Muscle of leg (tissue), 11 donors: ENCODE results near the gene ALG12. TPM values are rescaled to one million over a fixed set of nuclear protein-coding genes. Genes with fewer than 3 reads are reported as not detected.

Source experiments
- DNase-seq: peaks from one replicate; pipeline ENCODE4 v3.0.0; 2013
- H3K27ac ChIP-seq: one replicate; pipeline ENCODE4 v1.5.1; 2013; ENCODE audit warnings: mild to moderate bottlenecking, low read length, control low read depth
- H3K27me3 ChIP-seq: one replicate; pipeline ENCODE4 v1.6.1; 2013; ENCODE audit warnings: low read length; ENCODE audit not compliant: control insufficient read depth, insufficient read depth
- H3K36me3 ChIP-seq: one replicate; pipeline ENCODE4 v1.6.1; 2013; ENCODE audit warnings: low read length; ENCODE audit not compliant: control insufficient read depth, insufficient read depth
- H3K4me1 ChIP-seq: one replicate; pipeline ENCODE4 v1.6.1; 2013; ENCODE audit warnings: low read length; ENCODE audit not compliant: control insufficient read depth, insufficient read depth
- H3K4me3 ChIP-seq: one replicate; pipeline ENCODE4 v1.5.1; 2013; ENCODE audit warnings: low read length, control low read depth
- H3K9me3 ChIP-seq: replicated peaks from 2 replicates; pipeline ENCODE4 v1.6.1; 2013; ENCODE audit warnings: low read depth, low read length; ENCODE audit not compliant: control insufficient read depth
- WGBS: methylation state at CpG from one replicate; pipeline ENCODE4 v1.1.5; 2013; ENCODE audit warnings: missing lambda C conversion rate; ENCODE audit not compliant: insufficient coverage; 5-methylcytosine and 5-hydroxymethylcytosine counted together
- polyA plus RNA-seq, 8 donors: library from polyadenylated mRNA; unstranded; fragments of 120-200 nt; gene quantifications; one replicate each; pipeline versions ENCODE4 v1.2.1 to v1.2.3, GENCODE V29; 2013; ENCODE audit warnings: inconsistent platforms in 1 of 8, low replicate concordance in 1 of 8; ENCODE audit not compliant: insufficient read length in 8 of 8, insufficient read depth in 1 of 8
- total RNA-seq: library from RNA; stranded (reverse); fragments of 120-200 nt; gene quantifications from one replicate; pipeline ENCODE4 v1.2.4, GENCODE V29; 2013

ALG12 gene
- total and polyA plus RNA-seq, 9 donors, result 6.6 to 19.1 (median 15.8) TPM

GRCh38 chr22:49878206-49878605, 40.0 kb downstream of the ALG12 start:
- WGBS, result no CpG with 5 or more reads among the region's 8 CpGs
- H3K27ac ChIP-seq, result no peak overlapping the region
- no peaks in the 10 kb centered on the region for H3K4me1 ChIP-seq
- H3K36me3 ChIP-seq, result peaks cover 5% of the 10 kb centered on the region
- DNase-seq, result no peak
- H3K27me3 ChIP-seq, result no peaks in the 10 kb centered on the region
- H3K4me3 ChIP-seq, result no peak overlapping the region
- H3K9me3 ChIP-seq, result peaks cover 26% of the 10 kb centered on the region

- WGBS, result 100% methylated on average over 4 of the region's 7 CpGs
- H3K9me3 ChIP-seq, result peaks cover 24% of the 10 kb centered on the region
Measured at GRCh38 chr22:49877642-49878041, 40.6 kb downstream of the ALG12 start.

DNA sequence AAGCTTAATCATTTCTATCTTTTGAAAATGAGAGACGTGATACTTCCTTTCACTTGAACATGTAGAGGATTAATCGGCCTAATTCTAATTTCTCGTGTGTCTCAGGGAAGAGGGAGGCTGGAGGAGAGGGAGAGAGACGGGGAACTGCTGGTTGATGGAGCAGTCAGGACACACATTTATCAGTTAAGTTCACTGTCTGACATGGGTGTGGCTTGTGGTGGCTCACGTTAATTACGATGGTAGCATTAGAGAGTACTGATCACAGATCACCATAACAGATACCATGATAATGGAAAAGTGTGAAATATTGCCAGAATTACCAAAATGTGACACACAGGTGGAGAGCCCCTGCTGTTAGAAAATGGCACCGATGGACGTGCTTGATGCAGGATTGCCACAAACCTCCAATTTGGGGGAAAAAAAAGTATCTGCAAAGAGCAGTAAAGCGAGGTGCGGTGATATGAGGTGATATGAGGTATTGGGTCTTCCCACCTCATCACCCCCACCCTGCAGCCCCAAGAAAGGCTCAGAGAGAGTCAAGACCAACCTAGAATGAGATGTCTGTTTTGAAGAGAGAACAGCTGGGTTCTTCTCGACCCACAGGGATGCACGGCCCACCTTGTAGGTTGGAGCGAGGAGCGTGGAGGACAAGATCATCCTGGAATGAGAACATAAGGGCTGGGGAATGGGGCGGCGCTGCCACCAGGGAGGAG, 44.9 kb downstream of the ALG12 start:
- Histone ChIP-seq H3K4me1 (no peaks in the 10 kb centered on the region), H3K27ac (no peak overlapping the region), H3K4me3 (no peak overlapping the region), H3K9me3 (peaks cover 24% of the 10 kb centered on the region), H3K27me3 (no peaks in the 10 kb centered on the region), H3K36me3 (peaks cover 5% of the 10 kb centered on the region)
- 92% methylated on average over 7 of the region's 16 CpGs for WGBS
- DNase-seq, result no peak

More at GRCh38 chr22:49877642-49878041, 40.6 kb downstream of the ALG12 start:
- H3K27me3 ChIP-seq, result no peaks in the 10 kb centered on the region
- no peak for DNase-seq
- no peak overlapping the region for H3K4me3 ChIP-seq
- H3K27ac ChIP-seq, result no peak overlapping the region
- peaks cover 5% of the 10 kb centered on the region for H3K36me3 ChIP-seq
- no peaks in the 10 kb centered on the region for H3K4me1 ChIP-seq

GRCh38 chr22:49872347-49872746, 45.9 kb downstream of the ALG12 start:
- H3K4me3 ChIP-seq, result no peak overlapping the region
- no peak for DNase-seq
- peaks cover 5% of the 10 kb centered on the region for H3K36me3 ChIP-seq
- no peak overlapping the region for H3K27ac ChIP-seq
- no peaks in the 10 kb centered on the region for H3K4me1 ChIP-seq
- 89% methylated on average over 4 of the region's 7 CpGs for WGBS
- peaks cover 29% of the 10 kb centered on the region for H3K9me3 ChIP-seq
- no peaks in the 10 kb centered on the region for H3K27me3 ChIP-seq

DNA sequence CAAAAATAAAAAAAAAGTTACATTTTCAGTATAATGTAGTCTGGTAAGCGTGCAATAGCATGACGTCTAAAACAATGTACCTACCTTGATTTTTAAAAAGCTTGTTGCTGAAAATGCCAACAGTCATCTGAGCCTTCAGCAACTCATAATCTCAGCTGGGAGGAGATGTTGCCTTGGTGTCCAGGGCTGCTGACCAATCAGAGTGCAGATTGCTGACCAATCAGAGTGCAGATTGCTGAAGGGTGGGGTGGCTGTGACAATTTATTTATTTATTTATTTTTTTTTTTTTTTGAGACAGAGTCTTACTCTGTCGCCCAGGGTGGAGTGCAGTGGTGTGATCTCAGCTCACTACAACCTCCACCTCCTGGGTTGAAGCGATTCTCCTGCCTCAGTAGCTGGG, 46.8 kb downstream of the ALG12 start:
- Histone ChIP-seq H3K9me3 (peaks cover 36% of the 10 kb centered on the region), H3K36me3 (peaks cover 5% of the 10 kb centered on the region), H3K4me1 (no peaks in the 10 kb centered on the region), H3K27me3 (no peaks in the 10 kb centered on the region), H3K27ac (no peak overlapping the region), H3K4me3 (no peak overlapping the region)
- no peak for DNase-seq
- WGBS, result no CpG with 5 or more reads among the region's 4 CpGs

GRCh38 chr22:49869845-49870712, 48.2 kb downstream of the ALG12 start:
- H3K4me3 ChIP-seq, result no peak overlapping the region
- no peaks in the 10 kb centered on the region for H3K27me3 ChIP-seq
- H3K9me3 ChIP-seq, result peaks cover 36% of the 10 kb centered on the region
- no peaks in the 10 kb centered on the region for H3K4me1 ChIP-seq
- H3K36me3 ChIP-seq, result peaks cover 5% of the 10 kb centered on the region
- DNase-seq, result no peak
- no peak overlapping the region for H3K27ac ChIP-seq
- WGBS, result 95% methylated on average over 6 of the region's 14 CpGs

DNA sequence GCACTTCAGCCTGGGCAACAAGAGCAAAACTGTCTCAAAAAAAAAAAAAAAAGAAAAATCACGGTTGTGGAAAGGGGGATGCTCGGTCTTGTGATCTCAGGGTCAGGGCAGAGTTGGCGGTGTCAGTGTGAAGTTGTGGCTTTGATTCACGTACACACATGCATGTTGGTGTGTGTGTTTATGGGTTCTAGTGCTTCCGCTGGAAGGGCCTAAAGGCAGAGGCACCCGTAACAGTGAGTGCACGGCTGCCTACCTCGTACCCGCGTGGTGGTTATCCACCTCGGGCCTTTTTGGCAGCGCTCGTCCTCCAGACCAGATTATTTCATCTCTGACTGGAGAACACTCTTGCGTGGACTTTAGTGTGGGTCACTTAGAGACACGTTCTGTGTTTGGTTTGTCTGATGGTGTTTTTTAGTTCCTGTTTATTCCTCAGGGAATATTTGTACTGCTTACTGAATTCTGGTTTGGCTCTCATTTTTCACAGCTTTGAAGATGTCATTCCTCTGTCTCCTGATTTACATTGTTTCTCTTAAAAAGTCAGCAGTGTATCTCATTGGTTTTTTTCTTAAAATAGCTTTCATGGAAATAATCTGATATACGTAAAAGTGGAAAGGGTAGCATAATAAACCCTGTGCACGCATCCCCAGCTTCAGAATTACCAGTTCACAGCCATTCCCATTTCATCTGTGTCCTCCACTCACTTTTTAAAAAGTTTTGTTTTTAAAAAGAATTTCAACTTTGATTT, 49.0 kb downstream of the ALG12 start:
- Histone ChIP-seq H3K27ac (no peak overlapping the region), H3K36me3 (peaks cover 5% of the 10 kb centered on the region), H3K27me3 (no peaks in the 10 kb centered on the region), H3K9me3 (peaks cover 38% of the 10 kb centered on the region), H3K4me1 (no peaks in the 10 kb centered on the region), H3K4me3 (no peak overlapping the region)
- no peak for DNase-seq
- 94% methylated on average over 12 of the region's 17 CpGs for WGBS

DNA sequence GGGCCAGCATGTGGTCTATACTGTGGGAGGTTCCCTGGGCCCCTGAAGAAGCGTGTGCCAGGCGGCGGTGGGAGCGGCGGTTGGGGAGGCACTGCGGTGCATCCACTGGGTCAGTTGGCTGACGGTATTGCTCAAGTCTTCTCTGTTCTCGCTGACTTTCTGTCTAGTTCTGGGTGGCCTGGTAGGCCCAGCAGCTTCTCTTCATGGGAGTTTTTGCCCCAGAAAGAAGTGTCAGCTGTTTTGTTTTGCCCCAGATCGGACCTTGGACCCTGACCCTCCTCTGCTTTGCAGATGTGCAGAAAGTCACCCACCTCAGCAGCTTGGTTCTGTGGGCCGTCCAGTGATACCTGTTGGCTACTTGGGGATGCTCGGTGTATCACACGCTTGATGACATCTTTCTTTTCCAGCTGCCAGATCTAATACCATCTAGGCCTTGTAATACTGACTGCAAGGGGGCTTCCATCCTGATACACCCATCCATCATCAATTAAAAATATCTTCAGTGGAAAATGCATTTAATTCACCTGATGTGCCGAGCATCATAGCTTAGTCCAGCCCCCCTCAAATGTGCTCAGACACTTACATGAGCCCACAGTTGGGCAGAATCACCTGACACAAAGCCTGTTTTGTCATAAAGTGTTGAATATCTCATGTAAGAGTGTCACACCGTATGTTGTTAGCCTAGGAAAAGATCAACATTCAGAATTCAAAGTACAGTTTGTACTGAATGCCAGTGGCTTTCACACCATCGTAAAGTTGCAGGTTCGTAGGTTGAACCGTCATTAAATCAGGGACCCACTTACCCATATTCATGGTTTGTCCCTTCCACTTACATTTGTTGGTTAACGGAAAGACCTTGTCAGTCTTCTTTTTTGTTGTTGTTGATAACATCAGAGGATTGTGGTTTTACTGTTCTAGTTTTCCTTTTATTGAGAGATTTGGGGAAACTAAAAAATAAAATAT, 50.7 kb downstream of the ALG12 start:
- H3K27me3 ChIP-seq, result no peaks in the 10 kb centered on the region
- H3K4me3 ChIP-seq, result no peak overlapping the region
- H3K36me3 ChIP-seq, result peaks cover 5% of the 10 kb centered on the region
- no peak for DNase-seq
- no peaks in the 10 kb centered on the region for H3K4me1 ChIP-seq
- no peak overlapping the region for H3K27ac ChIP-seq
- H3K9me3 ChIP-seq, result peaks cover 38% of the 10 kb centered on the region
- 97% methylated on average over 15 of the region's 18 CpGs for WGBS

DNA sequence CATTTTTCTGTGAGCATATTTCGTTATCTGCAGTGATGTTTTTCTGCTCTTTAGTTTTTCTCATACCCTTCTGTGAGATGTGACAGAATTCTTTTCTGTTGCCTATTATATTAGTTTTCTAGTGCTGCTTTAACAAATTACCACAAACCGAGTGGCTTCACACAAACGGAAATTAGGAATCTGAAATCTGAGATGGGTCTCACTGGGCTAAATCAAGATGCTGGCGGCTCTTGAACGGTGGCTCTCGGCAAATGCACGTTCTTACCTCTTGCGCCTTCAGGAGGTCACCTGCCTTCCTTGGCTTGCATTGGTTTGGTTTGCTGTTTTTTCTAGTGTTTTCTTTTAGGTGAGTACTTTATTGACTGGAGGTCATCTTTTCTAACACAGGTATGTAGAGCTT, 51.6 kb downstream of the ALG12 start:
- Histone ChIP-seq H3K4me1 (no peaks in the 10 kb centered on the region), H3K27ac (no peak overlapping the region), H3K27me3 (no peaks in the 10 kb centered on the region), H3K4me3 (no peak overlapping the region), H3K36me3 (peaks cover 5% of the 10 kb centered on the region), H3K9me3 (peaks cover 38% of the 10 kb centered on the region)
- 88% methylated on average over 4 of the region's 8 CpGs for WGBS
- DNase-seq, result no peak
